Cardiac muscle cell (in vitro differentiated cells and primary cell): ENCODE data around the gene CNTNAP2. TPM values are rescaled to one million over a fixed set of nuclear protein-coding genes. Genes with fewer than 3 reads are reported as not detected.
A peak's percentile ranks its signal among the peaks of the same experiment; 100 is the strongest.

Experiments
- DNase-seq, 2 donors: peaks; one replicate each; pipeline versions ENCODE4 v3.0.0 to v3.0.0-alpha.2; 2010 to 2017; ENCODE audit warnings: low read depth in 1 of 2, low spot score in 1 of 2
- H3K27ac ChIP-seq: fragments of 200-600 bp; sonication (generic); 2 replicates; pipeline ENCODE4 v1.5.1; 2016
- H3K27me3 ChIP-seq: fragments of 200-600 bp; sonication (generic); 2 replicates; pipeline ENCODE4 v1.6.0; 2016; ENCODE audit warnings: control low read depth
- H3K36me3 ChIP-seq: fragments of 200-600 bp; sonication (generic); 2 replicates; pipeline ENCODE4 v1.5.1; 2016; ENCODE audit warnings: control low read depth
- H3K4me1 ChIP-seq: fragments of 200-600 bp; sonication (generic); 2 replicates; pipeline ENCODE4 v1.8.1; 2017; ENCODE audit warnings: low read depth, mild to moderate bottlenecking, mixed run types
- H3K4me3 ChIP-seq: fragments of 200-600 bp; sonication (generic); 2 replicates; pipeline ENCODE4 v1.5.1; 2016; ENCODE audit warnings: mild to moderate bottlenecking
- H3K9me3 ChIP-seq: fragments of 200-600 bp; sonication (generic); 2 replicates; pipeline ENCODE4 v1.5.1; 2017; ENCODE audit warnings: low read depth, mild to moderate bottlenecking, control low read depth
- polyA plus RNA-seq: library from polyadenylated mRNA; unstranded; fragments of >200 nt; fragmentation: Nextera tagmentation; extraction: Ambion mirVana; gene quantifications from 2 replicates; pipeline ENCODE4 v1.2.1, GENCODE V29; 2016
- total RNA-seq: library from RNA; depleted of rRNA; stranded (reverse); fragments of >200 nt; gene quantifications from 2 replicates; pipeline ENCODE4 v1.2.3, GENCODE V29; 2016
- TF ChIP-seq, protein P1 (sequence below): IDR thresholded peaks from 2 replicates; pipeline ENCODE4 v1.5.1; 2012; ENCODE audit warnings: low read depth, mild to moderate bottlenecking, low read length

The CNTNAP2 gene
- total and polyA plus RNA-seq, 2 experiments from 2014 or later = 4.8 to 5.1 TPM

DNA sequence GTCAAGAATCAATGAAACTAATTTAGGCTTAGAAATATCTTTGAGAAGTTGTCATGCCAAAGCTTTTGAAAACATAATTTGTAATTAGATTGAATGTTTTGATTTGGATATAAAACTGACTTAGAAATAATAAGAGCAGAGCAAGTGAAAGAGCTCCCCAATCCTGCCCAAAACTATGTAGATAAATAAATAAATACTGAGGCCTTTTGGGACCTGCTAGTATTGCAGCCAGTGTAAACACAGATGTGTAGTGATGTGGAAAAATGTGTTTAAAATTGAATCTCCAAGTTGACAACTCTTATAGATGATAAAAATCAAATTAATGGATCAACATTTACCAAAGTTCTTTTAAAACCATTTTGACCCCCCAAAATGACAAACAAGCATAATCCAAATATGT, 896.1 kb downstream of the CNTNAP2 start:
- Histone ChIP-seq H3K27me3 (no peaks in the 10 kb centered on the region), H3K9me3 (no peaks in the 10 kb centered on the region), H3K27ac (no peak overlapping the region), H3K4me1 (no peaks in the 10 kb centered on the region), H3K4me3 (no peak overlapping the region), H3K36me3 (no peaks in the 10 kb centered on the region)
- no peak for DNase-seq
- TF ChIP-seq, protein P1, sequence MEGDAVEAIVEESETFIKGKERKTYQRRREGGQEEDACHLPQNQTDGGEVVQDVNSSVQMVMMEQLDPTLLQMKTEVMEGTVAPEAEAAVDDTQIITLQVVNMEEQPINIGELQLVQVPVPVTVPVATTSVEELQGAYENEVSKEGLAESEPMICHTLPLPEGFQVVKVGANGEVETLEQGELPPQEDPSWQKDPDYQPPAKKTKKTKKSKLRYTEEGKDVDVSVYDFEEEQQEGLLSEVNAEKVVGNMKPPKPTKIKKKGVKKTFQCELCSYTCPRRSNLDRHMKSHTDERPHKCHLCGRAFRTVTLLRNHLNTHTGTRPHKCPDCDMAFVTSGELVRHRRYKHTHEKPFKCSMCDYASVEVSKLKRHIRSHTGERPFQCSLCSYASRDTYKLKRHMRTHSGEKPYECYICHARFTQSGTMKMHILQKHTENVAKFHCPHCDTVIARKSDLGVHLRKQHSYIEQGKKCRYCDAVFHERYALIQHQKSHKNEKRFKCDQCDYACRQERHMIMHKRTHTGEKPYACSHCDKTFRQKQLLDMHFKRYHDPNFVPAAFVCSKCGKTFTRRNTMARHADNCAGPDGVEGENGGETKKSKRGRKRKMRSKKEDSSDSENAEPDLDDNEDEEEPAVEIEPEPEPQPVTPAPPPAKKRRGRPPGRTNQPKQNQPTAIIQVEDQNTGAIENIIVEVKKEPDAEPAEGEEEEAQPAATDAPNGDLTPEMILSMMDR = no peak

DNA sequence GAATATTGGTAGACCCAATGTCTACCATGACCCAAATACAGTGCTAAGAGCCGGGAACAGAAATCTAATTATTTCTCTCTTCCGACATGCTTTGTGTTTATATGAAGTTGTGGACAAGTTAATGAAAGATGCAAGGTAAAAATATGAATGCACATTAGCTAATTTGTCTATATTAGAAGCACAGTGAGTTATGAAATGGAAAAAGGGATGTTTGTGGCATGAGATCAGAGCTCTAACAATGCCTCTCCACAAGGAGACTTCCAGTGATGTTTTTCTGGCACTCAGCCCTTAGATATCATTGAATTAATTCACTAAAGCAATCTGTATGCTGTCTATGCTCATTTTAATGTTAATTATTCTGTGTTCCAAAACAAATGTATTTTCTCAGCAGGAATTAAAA, 897.2 kb downstream of the CNTNAP2 start:
- H3K4me1 ChIP-seq = no peaks in the 10 kb centered on the region
- TF ChIP-seq, protein P1 = no peak
- no peaks in the 10 kb centered on the region for H3K36me3 ChIP-seq

DNA sequence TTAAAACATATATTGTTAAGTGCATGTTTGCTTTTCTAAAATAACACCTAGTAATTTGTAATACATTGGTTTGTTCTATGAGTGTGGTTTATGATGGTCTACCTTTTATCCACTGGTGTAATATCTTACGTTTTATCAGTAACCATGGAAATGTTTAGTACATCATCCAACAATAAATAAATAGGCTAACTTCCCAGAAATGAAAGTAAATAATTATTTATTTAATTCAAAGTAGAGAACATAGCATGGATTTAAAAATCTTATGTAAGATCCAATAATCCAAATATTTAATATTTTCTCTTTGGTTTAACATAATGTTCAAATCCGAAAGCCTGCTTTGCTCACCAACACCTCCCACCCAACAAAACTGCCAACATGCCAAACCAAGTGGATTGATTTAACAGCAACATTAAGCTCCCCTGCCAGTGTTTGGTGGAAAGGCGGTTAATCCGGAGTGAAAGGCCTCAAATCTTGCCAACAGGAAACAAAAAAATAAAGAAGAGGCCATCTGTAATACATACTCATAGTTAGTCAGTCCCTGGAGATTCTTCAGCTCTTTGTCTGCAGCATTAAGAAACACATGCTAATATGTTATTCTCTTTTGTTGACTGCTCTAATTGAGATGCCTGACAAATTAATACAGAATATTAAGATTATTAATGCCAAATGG, 897.8 kb downstream of the CNTNAP2 start:
- Histone ChIP-seq H3K9me3 (no peaks in the 10 kb centered on the region), H3K27ac (no peak overlapping the region), H3K36me3 (no peaks in the 10 kb centered on the region), H3K4me1 (no peaks in the 10 kb centered on the region), H3K27me3 (no peaks in the 10 kb centered on the region), H3K4me3 (no peak overlapping the region)
- TF ChIP-seq, protein P1 = no peak
- DNase-seq = peak in 1 of 2 donors; percentile 12

More for the DNA sequence above, 897.2 kb downstream of the CNTNAP2 start:
- no peaks in the 10 kb centered on the region for H3K27me3 ChIP-seq
- no peaks in the 10 kb centered on the region for H3K9me3 ChIP-seq
- no peak overlapping the region for H3K4me3 ChIP-seq
- peak in 1 of 2 donors; percentile 64 for DNase-seq
- no peak overlapping the region for H3K27ac ChIP-seq

DNA sequence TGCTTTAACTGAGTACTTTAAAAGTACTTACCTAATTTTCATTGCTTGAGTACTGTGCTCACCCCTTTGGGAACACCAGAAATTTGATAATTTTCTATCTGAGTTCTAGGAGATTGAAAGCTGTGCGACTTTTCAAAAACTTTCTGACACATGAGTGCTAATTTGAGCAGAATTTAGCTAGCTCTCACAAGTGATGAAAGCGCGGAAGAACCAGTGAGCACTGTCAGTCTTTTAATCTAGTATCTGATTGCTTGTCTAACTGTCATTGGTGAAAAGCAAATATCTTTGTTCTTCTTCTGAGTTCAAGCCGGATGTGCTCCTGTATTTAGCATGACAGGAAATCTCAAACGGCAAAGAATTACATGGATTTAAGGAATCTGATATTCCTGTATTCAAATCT, 899.4 kb downstream of the CNTNAP2 start:
- H3K27me3 ChIP-seq = no peaks in the 10 kb centered on the region
- no peaks in the 10 kb centered on the region for H3K9me3 ChIP-seq
- DNase-seq = no peak
- no peak overlapping the region for H3K27ac ChIP-seq
- TF ChIP-seq, protein P1 = no peak
- no peaks in the 10 kb centered on the region for H3K4me1 ChIP-seq
- no peaks in the 10 kb centered on the region for H3K36me3 ChIP-seq
- H3K4me3 ChIP-seq = no peak overlapping the region

DNA sequence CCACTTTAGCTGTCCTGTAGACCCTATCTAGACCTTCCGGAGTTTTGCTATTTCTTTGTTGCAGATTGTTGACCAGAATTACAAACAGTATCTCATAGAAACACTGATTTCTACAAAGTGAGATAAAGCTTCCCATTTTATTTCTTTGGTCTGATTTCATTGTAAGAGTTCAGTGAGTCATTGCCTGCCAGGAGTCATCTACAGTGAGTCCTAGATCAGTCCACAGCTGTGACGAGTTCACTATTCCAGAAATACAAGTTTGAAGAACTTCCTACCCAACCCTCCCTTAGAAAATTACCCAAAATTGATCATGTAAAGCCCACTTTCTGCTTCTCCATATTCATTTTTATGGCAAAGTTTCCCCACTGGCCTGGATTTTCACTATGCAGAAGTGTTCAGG, 905.5 kb downstream of the CNTNAP2 start:
- Histone ChIP-seq H3K4me1 (no peaks in the 10 kb centered on the region), H3K9me3 (no peaks in the 10 kb centered on the region), H3K36me3 (no peaks in the 10 kb centered on the region), H3K27me3 (no peaks in the 10 kb centered on the region), H3K4me3 (no peak overlapping the region), H3K27ac (no peak overlapping the region)
- TF ChIP-seq, protein P1 = no peak
- DNase-seq = peak in 1 of 2 donors; percentile 17

DNA sequence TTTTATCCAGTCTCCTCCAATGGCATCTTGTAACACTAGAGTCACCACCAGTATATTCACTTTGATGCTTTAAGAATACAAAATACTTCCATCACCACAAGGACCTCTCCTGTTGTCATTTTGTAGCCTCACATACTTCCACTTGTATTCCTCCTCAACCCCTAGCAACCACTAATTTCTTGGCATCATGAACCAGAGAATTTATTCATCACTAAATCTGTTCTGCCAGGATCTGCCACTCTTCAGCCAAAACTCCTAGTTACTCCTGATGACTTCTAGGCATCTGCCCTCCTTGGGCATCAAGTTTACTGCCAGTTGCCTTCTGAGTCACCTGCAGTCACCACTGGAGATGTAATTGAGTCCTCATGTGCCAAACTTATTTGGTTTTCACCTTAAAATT, 906.8 kb downstream of the CNTNAP2 start:
- H3K4me1 ChIP-seq = no peaks in the 10 kb centered on the region
- TF ChIP-seq, protein P1 = no peak
- H3K9me3 ChIP-seq = no peaks in the 10 kb centered on the region
- H3K27me3 ChIP-seq = no peaks in the 10 kb centered on the region
- H3K4me3 ChIP-seq = no peak overlapping the region
- no peak for DNase-seq
- no peaks in the 10 kb centered on the region for H3K36me3 ChIP-seq
- no peak overlapping the region for H3K27ac ChIP-seq
